ENCODE results near the gene FOXF1. TPM values are rescaled to one million over a fixed set of nuclear protein-coding genes. Genes with fewer than 3 reads are reported as not detected.

FOXF1 gene
- polyA plus RNA-seq, 1 donor (not counting 4 experiments of a cell fraction or from before 2014, with no cell fraction given) = not detected

DNA sequence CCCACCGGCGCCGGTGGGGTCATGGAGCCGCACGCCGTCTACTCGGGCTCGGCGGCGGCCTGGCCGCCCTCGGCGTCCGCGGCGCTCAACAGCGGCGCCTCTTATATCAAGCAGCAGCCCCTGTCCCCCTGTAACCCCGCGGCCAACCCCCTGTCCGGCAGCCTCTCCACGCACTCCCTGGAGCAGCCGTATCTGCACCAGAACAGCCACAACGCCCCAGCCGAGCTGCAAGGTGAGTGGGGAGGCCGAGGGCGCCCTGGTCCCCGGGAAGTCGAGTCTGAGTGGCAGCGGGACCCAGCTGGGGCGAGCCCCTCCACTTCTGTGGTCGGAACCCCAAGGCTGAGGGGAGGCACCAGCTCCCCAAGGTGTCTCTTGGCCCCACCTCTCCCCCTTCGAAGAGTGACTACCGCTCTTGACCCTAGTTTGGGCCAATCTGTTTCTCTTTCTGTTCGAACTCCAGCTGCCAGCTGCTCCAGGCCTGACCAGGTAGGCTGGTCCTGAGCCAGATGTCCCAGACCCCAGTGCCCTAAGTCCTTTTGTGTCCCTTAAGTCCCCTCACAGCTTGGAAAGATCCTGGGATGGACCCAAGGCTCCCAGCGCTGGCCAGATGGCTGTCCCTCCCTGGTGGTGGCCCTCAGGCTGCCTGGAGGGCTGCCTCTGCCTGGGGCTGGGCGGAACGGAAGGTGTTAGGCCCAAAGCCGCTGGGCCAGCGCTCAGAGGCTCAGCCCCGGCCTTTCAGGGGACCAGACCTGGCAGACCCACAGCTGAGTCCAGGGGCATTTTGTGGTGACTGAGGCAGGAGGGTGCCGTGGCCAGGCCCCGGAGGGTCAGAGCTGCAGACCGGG lies 1.2 kb downstream of the FOXF1 start:
- Histone ChIP-seq H3K4me2 (ENCODE audit: control insufficient read depth, extremely low read depth, insufficient read depth, low read depth, low read length) (no peak overlapping the region), H3K79me2 (ENCODE audit: control insufficient read depth, insufficient read depth, low read length) (no peaks in the 10 kb centered on the region), H3K9me3 (ENCODE audit: control insufficient read depth, low read depth, low read length) (no peaks in the 10 kb centered on the region), H3K9ac (ENCODE audit: control insufficient read depth, extremely low read depth, insufficient read depth, low read length) (no peak overlapping the region), H3K4me1 (ENCODE audit: control insufficient read depth, extremely low read depth, insufficient read depth, low read length) (peaks cover 4% of the 10 kb centered on the region), H3K27ac (ENCODE audit: control insufficient read depth, insufficient read depth, low read length) (no peak overlapping the region), H3K4me3 (ENCODE audit: control insufficient read depth in 2 of 3, extremely low read depth in 1 of 3, insufficient read depth in 2 of 3, low read depth in 1 of 3, low read length in 3 of 3) (no peak overlapping the region), H3K36me3 (ENCODE audit: control insufficient read depth in 2 of 2, extremely low read depth in 1 of 2, insufficient read depth in 2 of 2, low read length in 2 of 2) (no peaks in the 10 kb centered on the region), H3K9me1 (ENCODE audit: control insufficient read depth, extremely low read depth, insufficient read depth, low read length) (no peaks in the 10 kb centered on the region), H2AFZ (ENCODE audit: control insufficient read depth, low read length) (no peak overlapping the region), H4K20me1 (ENCODE audit: control insufficient read depth, extremely low read depth, insufficient read depth, low read length) (peaks cover 2% of the 10 kb centered on the region), H3K27me3 (ENCODE audit: control insufficient read depth, extremely low read depth, insufficient read depth, low read length) (peaks cover 98% of the 10 kb centered on the region)
- FAIRE-seq (no peak), DNase-seq (ENCODE audit: low read depth, low spot score) (no peak)
- TF ChIP-seq CTCF (optimal IDR thresholded peaks at IDR 0.05 in 1 of 3, IDR thresholded peaks at IDR 0.05 in 1 of 3, conservative IDR thresholded peaks at IDR 0.05 in 1 of 3; ENCODE audit: extremely low read depth in 1 of 3, insufficient read depth in 2 of 3, low read length in 3 of 3) (no peak), EZH2 (IDR thresholded peaks at IDR 0.05; ENCODE audit: low read length) (no peak)
- dilution Hi-C loops (cut with MboI; ENCODE audit: extremely low pct_ligation_motif_present, low sequenced_read_pairs) = loop anchor here (10.0 kb wide), 1 partner anchor 437 kb away; no protein-coding TSS in a partner anchor

- H3K4me2 ChIP-seq (ENCODE audit: control insufficient read depth, extremely low read depth, insufficient read depth, low read depth, low read length) = no peak overlapping the region
- no peak overlapping the region for H3K9ac ChIP-seq (ENCODE audit: control insufficient read depth, extremely low read depth, insufficient read depth, low read length)
- H3K4me3 ChIP-seq (ENCODE audit: control insufficient read depth in 2 of 3, extremely low read depth in 1 of 3, insufficient read depth in 2 of 3, low read depth in 1 of 3, low read length in 3 of 3) = no peak overlapping the region
- no peak overlapping the region for H2AFZ ChIP-seq (ENCODE audit: control insufficient read depth, low read length)
- TF ChIP-seq EZH2 (IDR thresholded peaks at IDR 0.05; ENCODE audit: low read length) = no peak
- no peak for TF ChIP-seq CTCF (optimal IDR thresholded peaks at IDR 0.05 in 1 of 3, IDR thresholded peaks at IDR 0.05 in 1 of 3, conservative IDR thresholded peaks at IDR 0.05 in 1 of 3; ENCODE audit: extremely low read depth in 1 of 3, insufficient read depth in 2 of 3, low read length in 3 of 3)
- FAIRE-seq = no peak
- dilution Hi-C loops (cut with MboI; ENCODE audit: extremely low pct_ligation_motif_present, low sequenced_read_pairs) = loop anchor here (10.0 kb wide), 1 partner anchor 438 kb away; no protein-coding TSS in a partner anchor
- no peak for DNase-seq (ENCODE audit: low read depth, low spot score)
- peaks cover 4% of the 10 kb centered on the region for H3K4me1 ChIP-seq (ENCODE audit: control insufficient read depth, extremely low read depth, insufficient read depth, low read length)
- no peaks in the 10 kb centered on the region for H3K9me1 ChIP-seq (ENCODE audit: control insufficient read depth, extremely low read depth, insufficient read depth, low read length)
- H3K27ac ChIP-seq (ENCODE audit: control insufficient read depth, insufficient read depth, low read length) = no peak overlapping the region
- peaks cover 98% of the 10 kb centered on the region for H3K27me3 ChIP-seq (ENCODE audit: control insufficient read depth, extremely low read depth, insufficient read depth, low read length)
- no peaks in the 10 kb centered on the region for H3K79me2 ChIP-seq (ENCODE audit: control insufficient read depth, insufficient read depth, low read length)
- H3K9me3 ChIP-seq (ENCODE audit: control insufficient read depth, low read depth, low read length) = no peaks in the 10 kb centered on the region
- peaks cover 2% of the 10 kb centered on the region for H4K20me1 ChIP-seq (ENCODE audit: control insufficient read depth, extremely low read depth, insufficient read depth, low read length)
- H3K36me3 ChIP-seq (ENCODE audit: control insufficient read depth in 2 of 2, extremely low read depth in 1 of 2, insufficient read depth in 2 of 2, low read length in 2 of 2) = no peaks in the 10 kb centered on the region
These were observed 2.1 kb downstream of the FOXF1 start for GRCh38 chr16:86512301-86512859.

Measured in keratinocyte (primary cell).